ENCODE data around the gene PCDHB14. TPM values are rescaled to one million over a fixed set of nuclear protein-coding genes. Genes with fewer than 3 reads are reported as not detected.
"Not testable (repeated sequence)": the region's sequence is repeated elsewhere in the genome, so short reads cannot be mapped to it uniquely, and the experiment has no call there.

The PCDHB14 gene
- not detected for total RNA-seq

- Mint-ChIP-seq H3K4me1 (no peaks in the 10 kb centered on the region), H3K36me3 (ENCODE audit: low read depth) (no peaks in the 10 kb centered on the region), H3K27ac (no peak within 1 kb of the TSS), H3K9me3 (peaks cover 11% of the 10 kb centered on the region), H3K27me3 (peaks cover 2% of the 10 kb centered on the region), H3K4me3 (no peak within 1 kb of the TSS)
- DNase-seq: no peak
- CTCF ChIA-PET: no interaction called here
- POLR2A ChIA-PET: interaction anchor here (0.9 kb wide), 1 partner anchor 97 kb away, joined by 3 read pairs; the partner anchor contains the start of gene TAF7
Observed at GRCh38 chr5:141223112-141223783, at the start of gene PCDHB14. Gene PCDHB14, plus strand, starts transcription at chr5:141223343. Its CDS starts 163 bp downstream, at chr5:141223506.

- H3K27ac Mint-ChIP-seq; DNase-seq; POLR2A ChIA-PET; H3K4me1 Mint-ChIP-seq; H3K27me3 Mint-ChIP-seq; H3K4me3 Mint-ChIP-seq; CTCF ChIA-PET; H3K36me3 Mint-ChIP-seq (ENCODE audit: low read depth): not testable (repeated sequence)
- H3K9me3 Mint-ChIP-seq: peaks cover 11% of the 10 kb centered on the region
Observed at GRCh38 chr5:141174291-141175104, 48.6 kb upstream of the PCDHB14 start.

DNA sequence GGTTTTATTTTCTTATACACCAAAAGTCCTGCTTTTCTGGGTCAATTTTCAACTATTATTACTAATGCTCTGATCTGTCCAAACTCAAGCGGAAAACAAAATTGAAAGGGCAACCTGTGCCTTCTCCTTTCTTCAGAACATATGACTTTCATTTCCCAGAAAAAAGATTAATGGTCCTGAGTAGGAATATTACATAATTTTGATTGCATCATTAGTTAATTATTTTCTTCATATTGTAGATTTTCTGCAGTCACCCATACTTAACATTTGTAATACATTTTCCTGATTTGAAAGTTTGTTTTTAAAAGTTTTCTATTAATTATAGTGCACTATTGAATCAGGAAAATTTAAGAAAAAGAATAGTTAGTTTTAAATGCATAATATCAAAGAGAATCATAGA is 47.2 kb upstream of the PCDHB14 start:
- Mint-ChIP-seq H3K4me3 (no peak overlapping the region), H3K4me1 (no peaks in the 10 kb centered on the region), H3K27me3 (no peaks in the 10 kb centered on the region), H3K36me3 (ENCODE audit: low read depth) (no peaks in the 10 kb centered on the region), H3K27ac (no peak overlapping the region), H3K9me3 (peaks cover 13% of the 10 kb centered on the region)
- POLR2A ChIA-PET: no interaction called here
- CTCF ChIA-PET: no interaction called here
- DNase-seq: no peak

GRCh38 chr5:141177577-141178191 is 45.5 kb upstream of the PCDHB14 start, which contains the start of gene PCDHB8:
Gene PCDHB8, plus strand, starts transcription at chr5:141177790. Its CDS starts 245 bp downstream, at chr5:141178035.
- H3K27me3 Mint-ChIP-seq; H3K36me3 Mint-ChIP-seq (ENCODE audit: low read depth); DNase-seq; H3K4me3 Mint-ChIP-seq; POLR2A ChIA-PET; H3K4me1 Mint-ChIP-seq; H3K27ac Mint-ChIP-seq: not testable (repeated sequence)
- peaks cover 15% of the 10 kb centered on the region for H3K9me3 Mint-ChIP-seq
- CTCF ChIA-PET: interaction anchor here (0.5 to 0.8 kb wide), 2 partner anchors 14 to 70 kb away, joined by 3 to 4 read pairs; partner anchors contain the start of gene PCDHB10

DNA sequence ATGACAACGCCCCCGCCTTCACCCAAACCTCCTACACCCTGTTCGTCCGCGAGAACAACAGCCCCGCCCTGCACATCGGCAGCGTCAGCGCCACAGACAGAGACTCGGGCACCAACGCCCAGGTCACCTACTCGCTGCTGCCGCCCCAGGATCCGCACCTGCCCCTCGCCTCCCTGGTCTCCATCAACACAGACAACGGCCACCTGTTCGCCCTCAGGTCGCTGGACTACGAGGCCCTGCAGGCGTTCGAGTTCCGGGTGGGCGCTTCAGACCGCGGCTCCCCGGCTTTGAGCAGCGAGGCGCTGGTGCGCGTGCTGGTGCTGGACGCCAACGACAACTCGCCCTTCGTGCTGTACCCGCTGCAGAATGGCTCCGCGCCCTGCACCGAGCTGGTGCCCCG is 43.8 kb upstream of the PCDHB14 start:
- H3K27me3 Mint-ChIP-seq; CTCF ChIA-PET; DNase-seq; H3K4me3 Mint-ChIP-seq; H3K36me3 Mint-ChIP-seq (ENCODE audit: low read depth); H3K27ac Mint-ChIP-seq; H3K4me1 Mint-ChIP-seq; POLR2A ChIA-PET: not testable (repeated sequence)
- peaks cover 13% of the 10 kb centered on the region for H3K9me3 Mint-ChIP-seq

GRCh38 chr5:141179876-141180275 is 43.3 kb upstream of the PCDHB14 start:
- H3K4me1 Mint-ChIP-seq; H3K27me3 Mint-ChIP-seq; CTCF ChIA-PET; POLR2A ChIA-PET; H3K4me3 Mint-ChIP-seq; DNase-seq; H3K36me3 Mint-ChIP-seq (ENCODE audit: low read depth); H3K27ac Mint-ChIP-seq: not testable (repeated sequence)
- peaks cover 14% of the 10 kb centered on the region for H3K9me3 Mint-ChIP-seq

- H3K9me3 Mint-ChIP-seq: peaks cover 11% of the 10 kb centered on the region
- no peaks in the 10 kb centered on the region for H3K27me3 Mint-ChIP-seq
- no peak overlapping the region for H3K27ac Mint-ChIP-seq
- POLR2A ChIA-PET: no interaction called here
- H3K4me1 Mint-ChIP-seq: no peaks in the 10 kb centered on the region
- CTCF ChIA-PET: no interaction called here
- DNase-seq: no peak
- H3K4me3 Mint-ChIP-seq: no peak overlapping the region
- H3K36me3 Mint-ChIP-seq (ENCODE audit: low read depth): peaks cover 3% of the 10 kb centered on the region
Observed at GRCh38 chr5:141180313-141180712, 42.8 kb upstream of the PCDHB14 start.

- CTCF ChIA-PET: interaction anchor here (1.3 kb wide), 1 partner anchor 32 kb away, joined by 3 read pairs; the partner anchor contains the start of gene PCDHB6
- peaks cover 3% of the 10 kb centered on the region for H3K36me3 Mint-ChIP-seq (ENCODE audit: low read depth)
- H3K27ac Mint-ChIP-seq: no peak within 1 kb of the TSS
- peaks cover 2% of the 10 kb centered on the region for H3K4me1 Mint-ChIP-seq
- H3K4me3 Mint-ChIP-seq: no peak within 1 kb of the TSS
- POLR2A ChIA-PET: no interaction called here
- no peaks in the 10 kb centered on the region for H3K27me3 Mint-ChIP-seq
- H3K9me3 Mint-ChIP-seq: peaks cover 13% of the 10 kb centered on the region
- no peak for DNase-seq
Observed at GRCh38 chr5:141182248-141182647, 40.9 kb upstream of the PCDHB14 start, which contains the start of gene PCDHB16. Gene PCDHB16, plus strand, starts transcription at chr5:141182387. Its CDS starts 173 bp downstream, at chr5:141182560.

- H3K27ac Mint-ChIP-seq; DNase-seq; H3K36me3 Mint-ChIP-seq (ENCODE audit: low read depth); H3K4me1 Mint-ChIP-seq; H3K27me3 Mint-ChIP-seq; POLR2A ChIA-PET; CTCF ChIA-PET; H3K4me3 Mint-ChIP-seq: not testable (repeated sequence)
- H3K9me3 Mint-ChIP-seq: peaks cover 16% of the 10 kb centered on the region
Observed at GRCh38 chr5:141184117-141184855, 38.9 kb upstream of the PCDHB14 start.

DNA sequence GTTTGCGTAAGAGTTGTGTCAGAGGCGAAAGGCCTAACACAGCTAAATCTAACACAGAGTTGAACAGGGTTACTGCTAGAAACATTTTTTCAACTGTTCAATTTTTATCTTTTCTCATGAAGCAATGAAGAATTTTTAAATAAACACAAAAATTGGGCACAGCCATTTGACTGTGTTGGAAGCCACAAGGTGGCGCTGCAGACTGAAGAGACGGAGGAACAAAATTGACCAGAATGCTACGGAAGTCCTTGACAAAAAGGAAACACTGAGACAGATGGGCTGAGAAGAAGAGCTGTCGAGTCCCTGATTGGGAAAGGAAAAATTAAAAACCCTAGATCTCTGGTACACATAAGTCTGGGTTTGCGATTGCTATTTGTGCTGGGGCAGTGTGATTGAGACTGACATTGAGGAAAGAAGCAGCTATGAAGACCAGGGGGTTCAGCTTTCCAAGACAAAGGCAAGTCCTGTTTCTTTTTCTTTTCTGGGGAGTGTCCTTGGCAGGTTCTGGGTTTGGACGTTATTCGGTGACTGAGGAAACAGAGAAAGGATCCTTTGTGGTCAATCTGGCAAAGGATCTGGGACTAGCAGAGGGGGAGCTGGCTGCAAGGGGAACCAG is 36.1 kb upstream of the PCDHB14 start, which contains the start of gene PCDHB9:
TSS of gene PCDHB9 (plus strand) at position 265 of the 616 bp plus-strand sequence. CDS start at position 423, 158 bp downstream.
- DNase-seq: peak; percentile 27
- Mint-ChIP-seq H3K27me3 (peaks cover 8% of the 10 kb centered on the region), H3K36me3 (ENCODE audit: low read depth) (peaks cover 5% of the 10 kb centered on the region), H3K9me3 (peaks cover 18% of the 10 kb centered on the region), H3K4me3 (no peak within 1 kb of the TSS), H3K27ac (no peak within 1 kb of the TSS), H3K4me1 (peaks cover 2% of the 10 kb centered on the region)
- ChIA-PET POLR2A (no interaction called here), CTCF (interaction anchor here (1.7 kb wide), 1 partner anchor 10 kb away, joined by 4 read pairs; no protein-coding TSS in a partner anchor)

- H3K4me1 Mint-ChIP-seq; H3K4me3 Mint-ChIP-seq; CTCF ChIA-PET; DNase-seq; H3K36me3 Mint-ChIP-seq (ENCODE audit: low read depth); H3K27me3 Mint-ChIP-seq; POLR2A ChIA-PET; H3K27ac Mint-ChIP-seq: not testable (repeated sequence)
- H3K9me3 Mint-ChIP-seq: peaks cover 20% of the 10 kb centered on the region
Observed at GRCh38 chr5:141188682-141189081, 34.5 kb upstream of the PCDHB14 start.

DNA sequence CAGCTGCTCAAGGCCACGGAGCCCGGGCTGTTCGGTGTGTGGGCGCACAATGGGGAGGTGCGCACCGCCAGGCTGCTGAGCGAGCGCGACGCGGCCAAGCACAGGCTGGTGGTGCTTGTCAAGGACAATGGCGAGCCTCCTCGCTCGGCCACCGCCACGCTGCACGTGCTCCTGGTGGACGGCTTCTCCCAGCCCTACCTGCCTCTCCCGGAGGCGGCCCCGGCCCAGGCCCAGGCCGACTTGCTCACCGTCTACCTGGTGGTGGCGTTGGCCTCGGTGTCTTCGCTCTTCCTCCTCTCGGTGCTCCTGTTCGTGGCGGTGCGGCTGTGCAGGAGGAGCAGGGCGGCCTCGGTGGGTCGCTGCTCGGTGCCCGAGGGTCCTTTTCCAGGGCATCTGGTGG is 34.0 kb upstream of the PCDHB14 start:
- H3K27me3 Mint-ChIP-seq; POLR2A ChIA-PET; H3K4me3 Mint-ChIP-seq; H3K36me3 Mint-ChIP-seq (ENCODE audit: low read depth); H3K27ac Mint-ChIP-seq; H3K4me1 Mint-ChIP-seq; DNase-seq; CTCF ChIA-PET: not testable (repeated sequence)
- H3K9me3 Mint-ChIP-seq: peaks cover 20% of the 10 kb centered on the region

All from activated CD4-positive, alpha-beta memory T cell treated with anti-CD3 and anti-CD28 coated beads, Interleukin-2, amount 10 ng/mL, durations not matched to agents 7 days and 5 days (primary cell).